B cell (primary cell): ENCODE measurements around the gene UBN1.

Experiments used
- CTCF ChIP-seq: fragments of 200-600 bp; IDR thresholded peaks from one replicate; pipeline ENCODE4 v1.8.0; 2022; ENCODE audit warnings: antibody characterized with exemption, mild to moderate bottlenecking
- EZH2 ChIP-seq: IDR thresholded peaks from 2 replicates; pipeline ENCODE4 v1.6.1; 2012; ENCODE audit warnings: borderline replicate concordance, low read depth, mild to moderate bottlenecking, moderate library complexity, low read length; ENCODE audit not compliant: insufficient read depth, poor library complexity, severe bottlenecking

GRCh38 chr16:4900750-4901149 lies 53.5 kb downstream of the UBN1 start:
- TF ChIP-seq EZH2 = no peak
- TF ChIP-seq CTCF = no peak
